Fibroblast of lung (primary cell): Measurements from ENCODE around the gene SELENOO. TPM values are rescaled to one million over a fixed set of nuclear protein-coding genes. Genes with fewer than 3 reads are reported as not detected.
A peak's percentile ranks its signal among the peaks of the same experiment; 100 is the strongest.

Experiments
- DNase-seq, 2 donors: peaks; one replicate each; pipeline versions ENCODE4 v3.0.0 to v3.0.0-alpha.2; 2010; ENCODE audit warnings: low read depth in 2 of 2
- H2AFZ ChIP-seq: 2 replicates; pipeline ENCODE4 v1.5.1; 2012; ENCODE audit warnings: low read length, control low read depth, inconsistent platforms
- H3K27ac ChIP-seq: 2 replicates; pipeline ENCODE4 v1.5.1; 2011; ENCODE audit warnings: low read length, control low read depth; ENCODE audit not compliant: insufficient read depth
- H3K27me3 ChIP-seq: 2 replicates; pipeline ENCODE4 v1.5.1; 2011; ENCODE audit warnings: mild to moderate bottlenecking, low read length; ENCODE audit not compliant: control insufficient read depth, insufficient read depth
- H3K36me3 ChIP-seq: 2 replicates; pipeline ENCODE4 v1.5.1; 2011; ENCODE audit warnings: low read length; ENCODE audit not compliant: control insufficient read depth, insufficient read depth
- H3K4me1 ChIP-seq: 2 replicates; pipeline ENCODE4 v1.5.1; 2011; ENCODE audit warnings: low read length; ENCODE audit not compliant: control insufficient read depth, insufficient read depth; ENCODE audit errors: extremely low read depth
- H3K4me2 ChIP-seq: 2 replicates; pipeline ENCODE4 v1.5.1; 2011; ENCODE audit warnings: low read length, control low read depth; ENCODE audit not compliant: insufficient read depth; ENCODE audit errors: extremely low read depth
- H3K4me3 ChIP-seq, 4 experiments: fragments of 200-600 bp in 1 of 4; sonication (generic) in 1 of 4; replicated peaks in 1 of 4; 2 replicates each; pipeline ENCODE4 v1.5.1; 2011 to 2016; ENCODE audit warnings: low read length in 4 of 4, low read depth in 3 of 4, mild to moderate bottlenecking in 3 of 4, control low read depth in 2 of 4, inconsistent platforms in 1 of 4, mixed read lengths in 1 of 4; ENCODE audit not compliant: insufficient read depth in 1 of 4; ENCODE audit errors: control extremely low read depth in 1 of 4
- H3K79me2 ChIP-seq: 2 replicates; pipeline ENCODE4 v1.5.1; 2012; ENCODE audit warnings: mild to moderate bottlenecking, low read length, inconsistent platforms; ENCODE audit not compliant: control insufficient read depth, insufficient read depth
- H3K9ac ChIP-seq: 2 replicates; pipeline ENCODE4 v1.5.1; 2011; ENCODE audit warnings: mild to moderate bottlenecking, low read length, control low read depth; ENCODE audit not compliant: insufficient read depth
- H3K9me3 ChIP-seq: 2 replicates; pipeline ENCODE4 v1.5.1; 2012; ENCODE audit warnings: low read depth, low read length; ENCODE audit not compliant: control insufficient read depth, insufficient read depth
- H4K20me1 ChIP-seq: 2 replicates; pipeline ENCODE4 v1.5.1; 2011; ENCODE audit warnings: low read length; ENCODE audit not compliant: control insufficient read depth, insufficient read depth; ENCODE audit errors: extremely low read depth
- CTCF ChIP-seq, 2 donors: IDR thresholded peaks in 1 of 2; conservative IDR thresholded peaks in 1 of 2; 1 replicate in 1 of 2; 2 replicates in 1 of 2; pipeline ENCODE4 v1.5.1; 2011 to 2012; ENCODE audit warnings: low read length in 2 of 2, control low read depth in 1 of 2, inconsistent platforms in 1 of 2, low read depth in 1 of 2, mild to moderate bottlenecking in 1 of 2
- EZH2 ChIP-seq: IDR thresholded peaks from 2 replicates; pipeline ENCODE4 v1.5.1; 2012; ENCODE audit warnings: low read length, control low read depth, mild to moderate bottlenecking; ENCODE audit errors: missing control alignments
- polyA plus RNA-seq, 2 donors: library from polyadenylated mRNA; depleted of rRNA in 1 of 2; stranded (reverse) in 1 of 2; unstranded in 1 of 2; fragments of >200 nt; gene quantifications; 2 replicates each; pipeline ENCODE4 v1.2.1, GENCODE V29; 2011 to 2012; ENCODE audit warnings: missing spikeins in 1 of 2
- total RNA-seq: library from RNA; depleted of rRNA; stranded (reverse); fragments of >200 nt; gene quantifications from 2 replicates; pipeline ENCODE4 v1.2.1, GENCODE V29; 2014

Gene SELENOO
- total and polyA plus RNA-seq, 2 donors (not counting 1 experiment from before 2014, with no cell fraction given), result 8.3 to 20.1 TPM

- Histone ChIP-seq H3K27me3 (no peaks in the 10 kb centered on the region), H3K79me2 (peaks cover 9% of the 10 kb centered on the region), H3K36me3 (peaks cover 52% of the 10 kb centered on the region), H3K9me3 (no peaks in the 10 kb centered on the region), H3K27ac (no peak overlapping the region), H3K9ac (no peak overlapping the region), H3K4me1 (no peaks in the 10 kb centered on the region), H2AFZ (no peak overlapping the region), H3K4me3 (no peak overlapping the region), H3K4me2 (no peak overlapping the region), H4K20me1 (peaks cover 4% of the 10 kb centered on the region)
- no peak for TF ChIP-seq CTCF (conservative IDR thresholded peaks at IDR 0.05 in 1 of 2, IDR thresholded peaks at IDR 0.05 in 1 of 2; ENCODE audit: low read depth in 1 of 2, low read length in 2 of 2)
- DNase-seq, result no peak
Measured at GRCh38 chr22:50217543-50218152, 16.8 kb downstream of the SELENOO start.

GRCh38 chr22:50218153-50218995, 17.6 kb downstream of the SELENOO start:
- Histone ChIP-seq H3K79me2 (peaks cover 8% of the 10 kb centered on the region), H3K4me3 (no peak overlapping the region), H3K27ac (no peak overlapping the region), H3K4me1 (no peaks in the 10 kb centered on the region), H3K27me3 (no peaks in the 10 kb centered on the region), H3K4me2 (no peak overlapping the region), H2AFZ (no peak overlapping the region), H4K20me1 (peaks cover 4% of the 10 kb centered on the region), H3K9ac (no peak overlapping the region), H3K9me3 (no peaks in the 10 kb centered on the region), H3K36me3 (peaks cover 49% of the 10 kb centered on the region)
- TF ChIP-seq EZH2 (no peak), CTCF (conservative IDR thresholded peaks at IDR 0.05 in 1 of 2, IDR thresholded peaks at IDR 0.05 in 1 of 2; ENCODE audit: low read depth in 1 of 2, low read length in 2 of 2) (no peak)
- no peak for DNase-seq

GRCh38 chr22:50218996-50219727, 18.4 kb downstream of the SELENOO start:
- H3K4me3 ChIP-seq, result no peak overlapping the region
- DNase-seq, result peak; percentile 67 to 89
- peaks cover 54% of the 10 kb centered on the region for H3K36me3 ChIP-seq
- H3K27ac ChIP-seq, result no peak overlapping the region
- no peak overlapping the region for H2AFZ ChIP-seq
- H4K20me1 ChIP-seq, result peaks cover 4% of the 10 kb centered on the region
- no peak overlapping the region for H3K4me2 ChIP-seq
- no peaks in the 10 kb centered on the region for H3K4me1 ChIP-seq
- no peaks in the 10 kb centered on the region for H3K9me3 ChIP-seq
- no peak overlapping the region for H3K9ac ChIP-seq
- TF ChIP-seq CTCF (conservative IDR thresholded peaks at IDR 0.05 in 1 of 2, IDR thresholded peaks at IDR 0.05 in 1 of 2; ENCODE audit: low read depth in 1 of 2, low read length in 2 of 2) (no peak), EZH2 (no peak)
- H3K79me2 ChIP-seq, result peaks cover 7% of the 10 kb centered on the region
- H3K27me3 ChIP-seq, result no peaks in the 10 kb centered on the region
